A673 (cell line): ENCODE data around the gene CLEC16A.

ENCODE experiments used
- EZH2 ChIP-seq: fragments of 200-600 bp; sonication (generic); IDR thresholded peaks from 2 replicates; pipeline ENCODE4 v1.6.1; 2017; ENCODE audit warnings: borderline replicate concordance, low read depth, mild to moderate bottlenecking, mixed read lengths, antibody characterized with exemption, low read length; ENCODE audit not compliant: poor library complexity, severe bottlenecking
- TF ChIP-seq, protein P1 (sequence below): fragments of 300-800, 200-600 bp; sonication (generic); conservative IDR thresholded peaks from 2 replicates; pipeline ENCODE4 v1.5.1; 2017; ENCODE audit warnings: low read depth, mild to moderate bottlenecking, antibody characterized with exemption, low read length, moderate library complexity, mixed read lengths

DNA sequence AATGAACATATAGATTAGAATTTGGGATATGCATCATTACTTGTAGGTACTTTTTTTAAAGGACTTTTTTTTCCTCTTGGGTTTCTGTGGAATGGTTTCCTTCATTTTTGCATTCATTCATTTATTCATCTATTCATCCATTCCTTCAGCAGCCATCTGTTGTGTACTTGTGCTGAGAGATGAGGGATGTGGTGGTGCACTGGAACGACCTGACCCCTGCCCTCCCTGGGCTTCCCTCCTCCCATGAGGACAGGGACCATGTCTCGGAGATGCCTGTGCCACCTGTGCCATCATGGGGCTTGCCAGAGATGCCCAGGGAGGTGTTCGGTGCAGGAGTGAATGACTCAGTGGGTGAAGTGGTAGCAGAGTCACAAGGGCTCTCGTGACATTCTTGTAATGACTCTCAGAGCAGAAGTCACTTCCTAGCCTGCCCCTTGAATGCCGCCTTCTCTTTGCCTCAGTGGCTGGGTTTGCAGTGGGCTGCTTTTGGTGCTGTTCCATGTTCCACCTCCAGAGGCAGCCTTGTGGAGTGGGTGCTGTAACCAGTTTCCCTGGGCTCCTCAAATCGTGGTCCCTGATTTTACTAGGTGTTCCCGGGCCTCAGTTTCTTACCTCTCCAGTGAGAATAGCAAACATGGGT is 43.9 kb downstream of the CLEC16A start:
- TF ChIP-seq, protein P1, sequence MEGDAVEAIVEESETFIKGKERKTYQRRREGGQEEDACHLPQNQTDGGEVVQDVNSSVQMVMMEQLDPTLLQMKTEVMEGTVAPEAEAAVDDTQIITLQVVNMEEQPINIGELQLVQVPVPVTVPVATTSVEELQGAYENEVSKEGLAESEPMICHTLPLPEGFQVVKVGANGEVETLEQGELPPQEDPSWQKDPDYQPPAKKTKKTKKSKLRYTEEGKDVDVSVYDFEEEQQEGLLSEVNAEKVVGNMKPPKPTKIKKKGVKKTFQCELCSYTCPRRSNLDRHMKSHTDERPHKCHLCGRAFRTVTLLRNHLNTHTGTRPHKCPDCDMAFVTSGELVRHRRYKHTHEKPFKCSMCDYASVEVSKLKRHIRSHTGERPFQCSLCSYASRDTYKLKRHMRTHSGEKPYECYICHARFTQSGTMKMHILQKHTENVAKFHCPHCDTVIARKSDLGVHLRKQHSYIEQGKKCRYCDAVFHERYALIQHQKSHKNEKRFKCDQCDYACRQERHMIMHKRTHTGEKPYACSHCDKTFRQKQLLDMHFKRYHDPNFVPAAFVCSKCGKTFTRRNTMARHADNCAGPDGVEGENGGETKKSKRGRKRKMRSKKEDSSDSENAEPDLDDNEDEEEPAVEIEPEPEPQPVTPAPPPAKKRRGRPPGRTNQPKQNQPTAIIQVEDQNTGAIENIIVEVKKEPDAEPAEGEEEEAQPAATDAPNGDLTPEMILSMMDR, result peak; percentile 55
- no peak for TF ChIP-seq EZH2
